ENCODE measurements around the gene FSTL1. TPM values are rescaled to one million over a fixed set of nuclear protein-coding genes. Genes with fewer than 3 reads are reported as not detected.

Gene FSTL1
- total and polyA plus RNA-seq, 2 of the 8 experiments (the other 6 are each of a cell fraction or from before 2014, with no cell fraction given) = 158 to 516 TPM

DNA sequence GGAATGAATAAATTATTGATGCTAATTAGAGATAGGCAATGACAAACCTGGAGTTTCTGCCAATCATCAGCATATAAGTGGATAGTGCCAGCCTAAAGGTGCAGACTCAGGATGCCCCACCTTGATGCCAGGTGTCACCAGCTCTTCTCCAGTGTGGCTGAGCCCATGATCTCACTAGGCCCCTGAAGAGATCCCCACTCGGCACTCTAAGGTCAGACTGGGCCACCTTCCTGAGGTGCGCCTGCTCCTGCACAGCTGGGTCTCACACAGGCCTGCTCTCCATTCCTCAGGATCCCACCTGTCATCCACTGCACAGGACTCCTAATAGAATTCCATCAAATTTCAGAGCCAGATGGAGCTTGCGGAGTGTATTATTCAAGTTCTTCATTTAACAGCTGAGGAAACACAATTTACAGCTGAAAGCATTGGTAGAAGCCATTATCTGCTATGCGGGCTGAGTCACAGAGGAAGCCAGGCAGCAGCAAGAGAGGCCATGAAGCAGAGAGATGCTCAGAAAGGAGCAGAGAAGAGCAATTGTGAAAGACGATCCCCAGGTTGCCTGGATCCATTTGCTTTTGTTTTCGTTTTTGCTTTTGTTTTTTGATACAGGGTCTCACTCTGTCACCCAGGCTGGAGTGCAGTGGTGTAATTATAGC lies 25.1 kb upstream of the FSTL1 start:
- Histone ChIP-seq H2BK12ac (ENCODE audit: low read depth, low read length) (no peak overlapping the region), H4K20me1 (replicated peaks in 1 of 2; ENCODE audit: control insufficient read depth in 1 of 2, insufficient read depth in 2 of 2, low read length in 2 of 2) (no peaks in the 10 kb centered on the region), H3K4me3 (ENCODE audit: extremely low read depth in 1 of 4, insufficient read depth in 2 of 4, low read depth in 3 of 4, low read length in 4 of 4) (no peak overlapping the region), H4K5ac (ENCODE audit: insufficient read length, low read depth, low read length) (no peak overlapping the region), H3K27me3 (replicated peaks in 1 of 4; ENCODE audit: control insufficient read depth in 3 of 4, extremely low read depth in 1 of 4, insufficient read depth in 3 of 4, low read length in 3 of 4) (no peaks in the 10 kb centered on the region), H2BK20ac (ENCODE audit: low read length) (no peak overlapping the region), H3K18ac (ENCODE audit: extremely low read depth, low read length) (peak overlapping the region; percentile 3; the same call in 1 of the 2 replicates), H3K4me2 (ENCODE audit: insufficient read depth in 1 of 2, low read depth in 2 of 2, low read length in 2 of 2) (no peak overlapping the region), H3K14ac (ENCODE audit: insufficient read length) (no peak overlapping the region), H2AK5ac (ENCODE audit: low read depth, low read length) (no peak overlapping the region), H2BK15ac (ENCODE audit: low read length) (no peak overlapping the region), H3K9ac (replicated peaks in 1 of 4; ENCODE audit: extremely low read depth in 1 of 4, low read depth in 3 of 4, low read length in 3 of 4) (0 out of 7 replicates have a peak overlapping the region, but pooled peaks of 1 of the 4 experiments have one; percentile 10), H2BK5ac (ENCODE audit: low read depth, low read length) (no peak overlapping the region; the same call in 1 of the 2 replicates), H2AFZ (ENCODE audit: low read length) (no peak overlapping the region), H3K4ac (replicated peaks; ENCODE audit: insufficient read length, low read depth, low read length) (no peak overlapping the region), H3K23me2 (ENCODE audit: low read depth, low read length) (no peaks in the 10 kb centered on the region), H3K23ac (ENCODE audit: insufficient read length) (no peak overlapping the region), H3K36me3 (ENCODE audit: control insufficient read depth in 2 of 4, insufficient read depth in 4 of 4, low read length in 3 of 4) (no peaks in the 10 kb centered on the region), H3K27ac (ENCODE audit: low read depth, low read length) (0 out of 2 replicates have a peak overlapping the region, but pooled peaks have one; percentile 27), H4K8ac (ENCODE audit: extremely low read depth, insufficient read depth, low read length) (no peak overlapping the region), H3K9me3 (ENCODE audit: insufficient read depth in 2 of 2, low read depth in 1 of 2, low read length in 1 of 2) (peaks cover 0 to 4% of the 10 kb centered on the region in 2 experiments; a peak in 2 of 4 replicates), H4K91ac (replicated peaks; ENCODE audit: insufficient read length, low read length) (no peak overlapping the region), H2BK120ac (replicated peaks; ENCODE audit: low read depth, low read length) (no peak overlapping the region), H3K79me2 (ENCODE audit: control insufficient read depth in 1 of 2, insufficient read depth in 2 of 2, low read length in 2 of 2) (no peaks in the 10 kb centered on the region), H3K4me1 (replicated peaks in 1 of 4; ENCODE audit: control insufficient read depth in 3 of 4, insufficient read depth in 4 of 4, low read length in 3 of 4) (peaks cover 1 to 17% (median 4%) of the 10 kb centered on the region in 4 experiments; a peak in 6 of 7 replicates), H3K56ac (replicated peaks; ENCODE audit: insufficient read length, low read depth, low read length) (no peak overlapping the region), H3K79me1 (ENCODE audit: low read depth, low read length) (no peaks in the 10 kb centered on the region)
- no peak for FAIRE-seq
- no peak for DNase-seq (ENCODE audit: low read depth in 1 of 2, low spot score in 2 of 2)
- TF ChIP-seq YY1 (IDR thresholded peaks at IDR 0.05; ENCODE audit: low read depth, low read length) (no peak), CHD2 (IDR thresholded peaks at IDR 0.05; ENCODE audit: low read length) (no peak), KDM1A (IDR thresholded peaks at IDR 0.05; ENCODE audit: borderline replicate concordance, low read length) (no peak), BCL11A (IDR thresholded peaks at IDR 0.05; ENCODE audit: low read depth in 2 of 2, low read length in 2 of 2) (no peak), JUN (IDR thresholded peaks at IDR 0.05; ENCODE audit: low read depth, low read length) (no peak), NANOG (IDR thresholded peaks at IDR 0.05; ENCODE audit: insufficient read depth, low read depth, low read length, poor library complexity, severe bottlenecking) (no peak), JUND (IDR thresholded peaks at IDR 0.05; ENCODE audit: low read length) (no peak)
- POLR2A ChIA-PET (ENCODE audit: partially characterized antibody) = interaction anchor here (0.8 to 1.9 kb wide), 5 partner anchors 9 to 39 kb away, joined by 3 to 6 read pairs (median 4); no protein-coding TSS in a partner anchor
- 61% methylated on average over 6 of the region's 6 CpGs; no CpG with 5 or more reads in 1 of the 2 experiments for WGBS, 2 experiments (ENCODE audit: extremely low coverage in 1 of 2, insufficient coverage in 1 of 2, insufficient read length in 1 of 2, insufficient replicate concordance in 2 of 2, low coverage in 1 of 2, low lambda C conversion rate in 2 of 2, missing lambda C conversion rate in 1 of 2)
- CTCF ChIA-PET (ENCODE audit: partially characterized antibody) = interaction anchor here (0.7 to 2.3 kb wide), 10 partner anchors 8 to 646 kb away, joined by 3 to 9 read pairs (median 4); partner anchors contain the start of gene LRRC58
